ELF-1 (cell line): ENCODE data around the gene MAP7.

Source experiments
- DNase-seq: peaks from one replicate; pipeline ENCODE4 v3.0.0-alpha.2; 2016; ENCODE audit warnings: low read depth, low spot score

The MAP7 gene

GRCh38 chr6:136564180-136564579 is 14.0 kb upstream of the MAP7 start:
- no peak for DNase-seq

- DNase-seq: no peak
Measured at GRCh38 chr6:136563386-136564152, 13.3 kb upstream of the MAP7 start.

- DNase-seq: no peak
Measured at GRCh38 chr6:136562211-136562610, 12.0 kb upstream of the MAP7 start.

- DNase-seq: no peak
Measured at GRCh38 chr6:136553166-136553787, 3.1 kb upstream of the MAP7 start.

- DNase-seq: no peak
Measured at GRCh38 chr6:136552054-136552453, 1.8 kb upstream of the MAP7 start.

- DNase-seq: no peak
Measured at GRCh38 chr6:136551103-136551502, 881 bp upstream of the MAP7 start.

GRCh38 chr6:136550045-136550329 is 235 bp downstream of the MAP7 start:
- no peak for DNase-seq

GRCh38 chr6:136549300-136550044 is 750 bp downstream of the MAP7 start:
- DNase-seq: peak; percentile 42

- DNase-seq: no peak
Measured at GRCh38 chr6:136548582-136549299, 1.5 kb downstream of the MAP7 start.

GRCh38 chr6:136547871-136548270 is 2.4 kb downstream of the MAP7 start:
- no peak for DNase-seq

- DNase-seq: no peak
Measured at GRCh38 chr6:136547336-136547735, 2.9 kb downstream of the MAP7 start.

GRCh38 chr6:136546331-136546730 is 3.9 kb downstream of the MAP7 start:
- no peak for DNase-seq

GRCh38 chr6:136544326-136544725 is 5.9 kb downstream of the MAP7 start:
- DNase-seq: no peak

GRCh38 chr6:136541395-136541794 is 8.8 kb downstream of the MAP7 start:
- DNase-seq: no peak

- DNase-seq: no peak
Measured at GRCh38 chr6:136539967-136540652, 10.1 kb downstream of the MAP7 start.

GRCh38 chr6:136538836-136539235 is 11.4 kb downstream of the MAP7 start:
- no peak for DNase-seq

GRCh38 chr6:136535880-136536650 is 14.2 kb downstream of the MAP7 start:
- DNase-seq: no peak

- no peak for DNase-seq
Measured at GRCh38 chr6:136535017-136535765, 15.0 kb downstream of the MAP7 start.

- no peak for DNase-seq
Measured at GRCh38 chr6:136534268-136534667, 16.0 kb downstream of the MAP7 start.

- no peak for DNase-seq
Measured at GRCh38 chr6:136533487-136533886, 16.7 kb downstream of the MAP7 start.
